ENCODE results near the gene CENPU.

CENPU gene

DNA sequence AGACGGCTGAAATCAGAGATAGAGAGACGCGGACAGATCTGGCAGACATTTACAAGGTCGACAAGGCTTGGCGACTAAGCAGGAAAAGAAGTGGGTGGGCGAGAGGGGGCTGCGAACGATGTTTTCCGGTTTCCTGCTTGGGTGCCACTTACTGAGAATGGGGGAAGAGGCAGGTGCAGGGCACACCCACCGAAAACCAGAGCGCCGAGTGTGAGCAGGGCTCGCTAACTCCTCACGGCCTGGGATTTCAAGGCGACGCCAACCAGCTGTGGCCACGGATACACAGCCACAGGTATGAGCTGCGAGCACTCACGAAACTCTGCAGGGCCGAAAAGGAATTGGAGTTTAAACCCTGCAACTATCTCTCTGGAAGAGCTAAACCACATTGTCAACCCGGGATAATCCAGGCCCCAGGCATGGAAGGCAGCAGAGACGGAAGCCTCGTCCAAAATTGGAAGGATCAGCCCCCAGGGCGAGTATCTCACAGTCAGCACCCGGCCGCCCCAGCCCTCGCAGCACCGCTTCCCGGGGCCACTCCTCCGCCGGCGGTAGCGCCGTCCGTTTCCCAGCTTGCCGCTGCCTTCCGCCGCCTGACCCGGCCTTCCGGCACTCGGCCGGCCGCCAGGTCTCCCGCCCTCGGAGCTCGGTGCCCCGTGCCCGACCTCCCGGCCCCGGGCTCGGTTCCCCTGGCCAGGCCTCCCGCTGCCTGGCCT is 85.4 kb downstream of the CENPU start (continued):
- no peak for TF ChIP-seq ZNF518A (tag by site-specific recombination; conservative IDR thresholded peaks at IDR 0.05; ENCODE audit: low read depth)
- TF ChIP-seq GFI1B (tag by site-specific recombination; IDR thresholded peaks at IDR 0.05) = no peak
- TF ChIP-seq SCRT2 (tag by site-specific recombination; IDR thresholded peaks at IDR 0.05) = peak; percentile 91
- peak; percentile 54 for TF ChIP-seq ZFHX2 (tag by site-specific recombination; conservative IDR thresholded peaks at IDR 0.05)
- no peak for TF ChIP-seq ZNF692 (tag by site-specific recombination; IDR thresholded peaks at IDR 0.05)
- TF ChIP-seq, protein P1, sequence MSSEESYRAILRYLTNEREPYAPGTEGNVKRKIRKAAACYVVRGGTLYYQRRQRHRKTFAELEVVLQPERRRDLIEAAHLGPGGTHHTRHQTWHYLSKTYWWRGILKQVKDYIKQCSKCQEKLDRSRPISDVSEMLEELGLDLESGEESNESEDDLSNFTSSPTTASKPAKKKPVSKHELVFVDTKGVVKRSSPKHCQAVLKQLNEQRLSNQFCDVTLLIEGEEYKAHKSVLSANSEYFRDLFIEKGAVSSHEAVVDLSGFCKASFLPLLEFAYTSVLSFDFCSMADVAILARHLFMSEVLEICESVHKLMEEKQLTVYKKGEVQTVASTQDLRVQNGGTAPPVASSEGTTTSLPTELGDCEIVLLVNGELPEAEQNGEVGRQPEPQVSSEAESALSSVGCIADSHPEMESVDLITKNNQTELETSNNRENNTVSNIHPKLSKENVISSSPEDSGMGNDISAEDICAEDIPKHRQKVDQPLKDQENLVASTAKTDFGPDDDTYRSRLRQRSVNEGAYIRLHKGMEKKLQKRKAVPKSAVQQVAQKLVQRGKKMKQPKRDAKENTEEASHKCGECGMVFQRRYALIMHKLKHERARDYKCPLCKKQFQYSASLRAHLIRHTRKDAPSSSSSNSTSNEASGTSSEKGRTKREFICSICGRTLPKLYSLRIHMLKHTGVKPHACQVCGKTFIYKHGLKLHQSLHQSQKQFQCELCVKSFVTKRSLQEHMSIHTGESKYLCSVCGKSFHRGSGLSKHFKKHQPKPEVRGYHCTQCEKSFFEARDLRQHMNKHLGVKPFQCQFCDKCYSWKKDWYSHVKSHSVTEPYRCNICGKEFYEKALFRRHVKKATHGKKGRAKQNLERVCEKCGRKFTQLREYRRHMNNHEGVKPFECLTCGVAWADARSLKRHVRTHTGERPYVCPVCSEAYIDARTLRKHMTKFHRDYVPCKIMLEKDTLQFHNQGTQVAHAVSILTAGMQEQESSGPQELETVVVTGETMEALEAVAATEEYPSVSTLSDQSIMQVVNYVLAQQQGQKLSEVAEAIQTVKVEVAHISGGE (tag by site-specific recombination; conservative IDR thresholded peaks at IDR 0.05; ENCODE audit: low read depth) = 0 out of 2 replicates have a peak, but pooled peaks have one; percentile 14
- TF ChIP-seq ZBTB17 (tag by site-specific recombination; IDR thresholded peaks at IDR 0.05) = peak; percentile 98
- no peak for TF ChIP-seq FEZF1 (tag by site-specific recombination; IDR thresholded peaks at IDR 0.05)
- 0 out of 2 replicates have a peak, but pooled peaks have one; percentile 13 for TF ChIP-seq ZNF600 (tag by site-specific recombination; IDR thresholded peaks at IDR 0.05)
- TF ChIP-seq IKZF3 (tag by site-specific recombination; IDR thresholded peaks at IDR 0.05) = no peak
- TF ChIP-seq YY2 (tag by site-specific recombination; IDR thresholded peaks at IDR 0.05) = no peak
- TF ChIP-seq, protein P2, sequence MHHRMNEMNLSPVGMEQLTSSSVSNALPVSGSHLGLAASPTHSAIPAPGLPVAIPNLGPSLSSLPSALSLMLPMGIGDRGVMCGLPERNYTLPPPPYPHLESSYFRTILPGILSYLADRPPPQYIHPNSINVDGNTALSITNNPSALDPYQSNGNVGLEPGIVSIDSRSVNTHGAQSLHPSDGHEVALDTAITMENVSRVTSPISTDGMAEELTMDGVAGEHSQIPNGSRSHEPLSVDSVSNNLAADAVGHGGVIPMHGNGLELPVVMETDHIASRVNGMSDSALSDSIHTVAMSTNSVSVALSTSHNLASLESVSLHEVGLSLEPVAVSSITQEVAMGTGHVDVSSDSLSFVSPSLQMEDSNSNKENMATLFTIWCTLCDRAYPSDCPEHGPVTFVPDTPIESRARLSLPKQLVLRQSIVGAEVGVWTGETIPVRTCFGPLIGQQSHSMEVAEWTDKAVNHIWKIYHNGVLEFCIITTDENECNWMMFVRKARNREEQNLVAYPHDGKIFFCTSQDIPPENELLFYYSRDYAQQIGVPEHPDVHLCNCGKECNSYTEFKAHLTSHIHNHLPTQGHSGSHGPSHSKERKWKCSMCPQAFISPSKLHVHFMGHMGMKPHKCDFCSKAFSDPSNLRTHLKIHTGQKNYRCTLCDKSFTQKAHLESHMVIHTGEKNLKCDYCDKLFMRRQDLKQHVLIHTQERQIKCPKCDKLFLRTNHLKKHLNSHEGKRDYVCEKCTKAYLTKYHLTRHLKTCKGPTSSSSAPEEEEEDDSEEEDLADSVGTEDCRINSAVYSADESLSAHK (tag by site-specific recombination; IDR thresholded peaks at IDR 0.05) = no peak
- no peak for TF ChIP-seq ZNF174 (tag by site-specific recombination; IDR thresholded peaks at IDR 0.05)
- no peak for TF ChIP-seq ZNF394 (tag by site-specific recombination; IDR thresholded peaks at IDR 0.05; ENCODE audit: borderline replicate concordance)
- TF ChIP-seq TRIM28 (IDR thresholded peaks at IDR 0.05; ENCODE audit: borderline replicate concordance, low read length) = no peak
- TF ChIP-seq ZNF148 (tag by site-specific recombination; IDR thresholded peaks at IDR 0.05; ENCODE audit: borderline replicate concordance) = no peak
- TF ChIP-seq ZNF341 (tag by site-specific recombination; IDR thresholded peaks at IDR 0.05; ENCODE audit: low read depth) = peak; percentile 63
- TF ChIP-seq ZBTB7A (tag by site-specific recombination; IDR thresholded peaks at IDR 0.05; ENCODE audit: low read depth) = no peak
- 0 out of 2 replicates have a peak, but pooled peaks have one; percentile 52 for TF ChIP-seq ZFP37 (tag by site-specific recombination; IDR thresholded peaks at IDR 0.05)
- TF ChIP-seq ZNF433 (tag by site-specific recombination; IDR thresholded peaks at IDR 0.05; ENCODE audit: low read depth) = no peak
- no peak for TF ChIP-seq ZNF514 (tag by site-specific recombination; IDR thresholded peaks at IDR 0.05)
- no peak for TF ChIP-seq ZNF555 (tag by site-specific recombination; conservative IDR thresholded peaks at IDR 0.05)
- no peak for TF ChIP-seq KLF1 (tag by site-specific recombination; IDR thresholded peaks at IDR 0.05)
- peak; percentile 38 for TF ChIP-seq ZNF366 (tag by site-specific recombination; conservative IDR thresholded peaks at IDR 0.05)
- TF ChIP-seq SCRT1 (tag by site-specific recombination; IDR thresholded peaks at IDR 0.05; ENCODE audit: borderline replicate concordance) = peak; percentile 79

All from HEK293 (cell line).